ENCODE data around the gene GPSM3. TPM values are rescaled to one million over a fixed set of nuclear protein-coding genes. Genes with fewer than 3 reads are reported as not detected.

The GPSM3 gene
- total RNA-seq, 1 donor from 2014 or later = 20.8 TPM

DNA sequence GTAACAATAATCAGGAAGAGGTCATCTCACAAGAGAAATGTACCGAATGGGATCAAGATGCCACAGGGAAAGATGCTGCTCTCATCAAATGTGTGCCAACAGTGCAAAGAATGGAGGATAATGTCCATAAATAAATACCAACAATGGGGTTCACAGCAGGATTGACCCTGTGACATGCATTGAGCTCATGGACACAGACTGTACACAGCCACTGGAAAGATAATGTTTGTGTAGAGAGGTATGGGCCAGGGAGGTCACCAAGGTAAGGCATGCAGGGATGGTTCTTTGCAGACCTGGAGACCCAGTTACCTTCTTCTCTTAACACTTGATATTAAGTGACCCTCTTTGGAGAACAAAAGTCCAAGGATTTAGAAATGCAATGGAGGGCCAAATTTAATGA, 18.0 kb downstream of the GPSM3 start:
- Histone ChIP-seq H3K27me3 (ENCODE audit: control insufficient read depth, insufficient read depth, low read length) (no peaks in the 10 kb centered on the region), H3K36me3 (ENCODE audit: control insufficient read depth, insufficient read depth, low read length) (peaks cover 2% of the 10 kb centered on the region), H3K4me3 (ENCODE audit: low read depth, low read length) (no peak overlapping the region)
- TF ChIP-seq, protein P1, sequence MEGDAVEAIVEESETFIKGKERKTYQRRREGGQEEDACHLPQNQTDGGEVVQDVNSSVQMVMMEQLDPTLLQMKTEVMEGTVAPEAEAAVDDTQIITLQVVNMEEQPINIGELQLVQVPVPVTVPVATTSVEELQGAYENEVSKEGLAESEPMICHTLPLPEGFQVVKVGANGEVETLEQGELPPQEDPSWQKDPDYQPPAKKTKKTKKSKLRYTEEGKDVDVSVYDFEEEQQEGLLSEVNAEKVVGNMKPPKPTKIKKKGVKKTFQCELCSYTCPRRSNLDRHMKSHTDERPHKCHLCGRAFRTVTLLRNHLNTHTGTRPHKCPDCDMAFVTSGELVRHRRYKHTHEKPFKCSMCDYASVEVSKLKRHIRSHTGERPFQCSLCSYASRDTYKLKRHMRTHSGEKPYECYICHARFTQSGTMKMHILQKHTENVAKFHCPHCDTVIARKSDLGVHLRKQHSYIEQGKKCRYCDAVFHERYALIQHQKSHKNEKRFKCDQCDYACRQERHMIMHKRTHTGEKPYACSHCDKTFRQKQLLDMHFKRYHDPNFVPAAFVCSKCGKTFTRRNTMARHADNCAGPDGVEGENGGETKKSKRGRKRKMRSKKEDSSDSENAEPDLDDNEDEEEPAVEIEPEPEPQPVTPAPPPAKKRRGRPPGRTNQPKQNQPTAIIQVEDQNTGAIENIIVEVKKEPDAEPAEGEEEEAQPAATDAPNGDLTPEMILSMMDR (IDR thresholded peaks at IDR 0.05; ENCODE audit: insufficient read depth, low read length, poor library complexity, severe bottlenecking) = no peak
- DNase-seq (ENCODE audit: low read depth) = no peak

DNA sequence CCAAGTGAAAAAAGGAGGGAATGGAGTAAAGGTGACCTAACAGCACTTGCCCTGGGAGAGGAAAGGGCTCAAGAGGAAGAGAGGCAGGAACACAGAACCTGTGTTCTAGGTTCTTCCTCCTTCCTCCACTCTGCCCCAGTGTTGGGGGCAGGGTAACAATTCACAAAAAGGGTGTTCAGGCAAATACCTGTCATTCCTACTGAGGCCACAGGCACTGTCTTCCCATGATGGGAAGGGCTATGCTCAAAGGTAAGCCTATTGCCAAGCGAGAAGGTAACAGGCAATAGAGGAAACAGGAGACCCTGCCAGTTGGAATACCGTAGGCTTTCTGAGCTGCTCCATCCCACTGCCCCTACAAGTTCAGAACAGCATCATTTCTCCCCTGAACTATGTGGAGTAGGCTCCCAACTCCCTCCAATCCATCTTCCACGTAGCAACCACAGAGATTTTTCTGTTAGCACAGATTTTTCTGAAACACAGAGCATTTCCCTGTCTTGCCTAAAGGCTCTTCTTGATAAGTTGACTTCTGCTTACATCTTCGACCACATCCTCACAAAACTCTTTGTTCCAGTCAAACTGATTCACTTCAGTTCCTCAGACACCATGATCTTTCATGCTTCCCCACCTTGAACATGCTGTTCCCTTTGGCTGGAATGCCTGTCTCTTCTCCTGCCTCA, 19.3 kb downstream of the GPSM3 start:
- H3K36me3 ChIP-seq (ENCODE audit: control insufficient read depth, insufficient read depth, low read length) = peaks cover 2% of the 10 kb centered on the region
- no peaks in the 10 kb centered on the region for H3K27me3 ChIP-seq (ENCODE audit: control insufficient read depth, insufficient read depth, low read length)
- DNase-seq (ENCODE audit: low read depth) = no peak
- TF ChIP-seq, protein P1 (IDR thresholded peaks at IDR 0.05; ENCODE audit: insufficient read depth, low read length, poor library complexity, severe bottlenecking) = no peak
- H3K4me3 ChIP-seq (ENCODE audit: low read depth, low read length) = no peak overlapping the region

DNA sequence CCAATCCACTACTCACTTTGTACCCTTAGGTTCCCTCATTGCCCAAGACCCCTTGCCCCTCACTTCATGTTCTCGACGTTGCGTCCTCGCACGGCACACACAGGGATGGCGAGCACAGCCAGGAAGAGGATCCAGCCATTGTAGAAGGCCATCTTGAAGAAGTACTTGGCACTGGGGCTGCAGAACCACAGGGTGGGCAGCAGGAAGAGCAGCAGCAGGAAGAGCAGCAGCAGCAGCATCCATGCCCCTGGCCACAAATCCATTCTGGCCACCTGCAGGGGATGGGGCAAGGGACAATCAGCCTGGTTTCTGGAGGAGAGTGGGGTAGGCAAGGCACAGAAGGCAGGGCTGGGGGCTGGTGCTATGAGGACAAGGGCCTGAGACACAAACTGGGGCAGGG, 21.2 kb downstream of the GPSM3 start:
- peaks cover 4% of the 10 kb centered on the region for H3K36me3 ChIP-seq (ENCODE audit: control insufficient read depth, insufficient read depth, low read length)
- TF ChIP-seq, protein P1 (IDR thresholded peaks at IDR 0.05; ENCODE audit: insufficient read depth, low read length, poor library complexity, severe bottlenecking) = no peak
- no peak for DNase-seq (ENCODE audit: low read depth)

DNA sequence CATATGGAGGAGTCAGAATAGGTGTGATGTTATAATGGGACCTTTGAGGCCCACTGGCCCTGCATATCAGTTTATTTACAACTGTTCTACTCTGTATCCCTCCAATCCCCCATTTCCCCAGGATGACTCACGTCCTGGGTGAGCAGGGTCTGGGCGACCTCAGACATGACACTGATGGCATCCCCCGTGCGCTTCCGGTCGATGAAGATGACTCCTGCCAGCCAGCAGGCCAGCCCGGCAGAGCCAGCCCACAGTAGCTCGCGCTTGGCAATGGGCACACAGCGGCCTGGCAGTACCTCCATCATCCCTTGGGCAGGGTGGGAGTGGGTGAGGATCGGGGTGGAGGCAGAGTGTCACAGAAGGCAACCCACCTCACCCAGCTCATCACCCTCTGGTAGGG, 22.1 kb downstream of the GPSM3 start:
- Histone ChIP-seq H3K27me3 (ENCODE audit: control insufficient read depth, insufficient read depth, low read length) (no peaks in the 10 kb centered on the region), H3K36me3 (ENCODE audit: control insufficient read depth, insufficient read depth, low read length) (peaks cover 4% of the 10 kb centered on the region), H3K4me3 (ENCODE audit: low read depth, low read length) (no peak overlapping the region)
- TF ChIP-seq, protein P1 (IDR thresholded peaks at IDR 0.05; ENCODE audit: insufficient read depth, low read length, poor library complexity, severe bottlenecking) = no peak
- no peak for DNase-seq (ENCODE audit: low read depth)

More for the DNA sequence above, 21.2 kb downstream of the GPSM3 start:
- H3K27me3 ChIP-seq (ENCODE audit: control insufficient read depth, insufficient read depth, low read length) = no peaks in the 10 kb centered on the region
- no peak overlapping the region for H3K4me3 ChIP-seq (ENCODE audit: low read depth, low read length)

DNA sequence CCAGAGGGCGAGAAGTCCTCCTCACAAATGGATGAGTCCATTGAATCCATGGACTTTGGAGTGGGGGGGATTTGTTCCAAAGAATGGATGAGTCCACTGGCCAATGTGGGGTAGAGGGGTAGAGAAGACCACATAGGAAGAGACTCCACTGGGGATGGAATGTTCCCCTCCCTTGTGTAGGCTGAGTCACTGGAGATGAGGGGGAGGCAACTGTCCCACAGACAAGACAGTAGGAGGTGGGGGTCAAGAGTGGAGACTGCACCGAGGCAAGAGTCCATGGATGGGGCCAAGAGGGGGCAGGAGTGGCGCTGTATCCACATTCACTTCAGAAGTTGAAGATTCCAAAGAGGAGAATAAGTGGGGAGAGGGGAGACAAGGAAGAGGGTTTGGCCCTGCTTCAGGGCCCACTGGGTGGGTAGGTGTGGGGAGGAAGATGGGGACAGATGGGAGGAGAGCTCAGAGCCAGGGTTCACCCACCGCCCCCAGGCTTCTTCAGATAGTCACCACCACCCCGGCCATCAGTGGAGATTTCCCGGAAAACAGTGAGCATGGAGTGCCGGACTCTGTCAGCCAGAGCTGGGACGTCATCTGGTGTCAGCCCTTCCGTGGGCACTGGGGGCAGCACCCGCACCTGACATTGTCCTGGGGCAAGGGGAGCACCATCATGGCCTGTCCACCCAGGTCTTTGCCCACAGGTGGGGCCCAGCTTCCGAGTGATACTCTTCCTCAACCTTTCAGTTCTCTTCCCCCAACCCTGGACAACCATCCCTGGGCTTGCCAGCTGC, 23.4 kb downstream of the GPSM3 start:
- Histone ChIP-seq H3K27me3 (ENCODE audit: control insufficient read depth, insufficient read depth, low read length) (no peaks in the 10 kb centered on the region), H3K4me3 (ENCODE audit: low read depth, low read length) (no peak overlapping the region), H3K36me3 (ENCODE audit: control insufficient read depth, insufficient read depth, low read length) (peaks cover 4% of the 10 kb centered on the region)
- DNase-seq (ENCODE audit: low read depth) = no peak
- TF ChIP-seq, protein P1 (IDR thresholded peaks at IDR 0.05; ENCODE audit: insufficient read depth, low read length, poor library complexity, severe bottlenecking) = no peak

Data from kidney epithelial cell (primary cell).